Activated CD4-positive, CD25-positive, alpha-beta regulatory T cell (primary cell): ENCODE results near the gene IL7R.

Source experiments
- DNase-seq, 4 experiments: peaks; one replicate each; lab custom pipeline; 2025; lab: John Stamatoyannopoulos, UW

The IL7R gene

GRCh38 chr5:35908228-35908627 lies 51.5 kb downstream of the IL7R start:
- no peak for DNase-seq

- no peak for DNase-seq
Measured at GRCh38 chr5:35908814-35909213, 52.1 kb downstream of the IL7R start.

GRCh38 chr5:35919191-35919590 lies 62.5 kb downstream of the IL7R start:
- DNase-seq, result no peak

- no peak for DNase-seq
Measured at GRCh38 chr5:35920890-35921289, 64.2 kb downstream of the IL7R start.

- DNase-seq, result no peak
Measured at GRCh38 chr5:35921930-35922329, 65.2 kb downstream of the IL7R start.

- no peak for DNase-seq
Measured at GRCh38 chr5:35922468-35922867, 65.8 kb downstream of the IL7R start.

- DNase-seq, result no peak
Measured at GRCh38 chr5:35924122-35924949, 67.6 kb downstream of the IL7R start.

- DNase-seq, result peak; percentile 56 to 69 (median 65)
Measured at GRCh38 chr5:35924950-35925722, 68.4 kb downstream of the IL7R start.

- DNase-seq, result peak; percentile 29 to 41 (median 32)
Measured at GRCh38 chr5:35926389-35927051, 69.8 kb downstream of the IL7R start.
